Measurements from ENCODE around the gene EFNB1.

Gene EFNB1

GRCh38 chrX:68831405-68832100, 2.7 kb downstream of the EFNB1 start:
- Mint-ChIP-seq H3K27me3 (ENCODE audit: low read depth, poor library complexity) (peaks cover 3% of the 10 kb centered on the region), H3K27ac (peak overlapping the region; percentile 64), H3K9me3 (peaks cover 33% of the 10 kb centered on the region), H3K4me3 (peak overlapping the region; percentile 96), H3K36me3 (ENCODE audit: low read depth) (no peaks in the 10 kb centered on the region), H3K4me1 (peaks cover 59% of the 10 kb centered on the region)
- TF ChIP-seq, protein P1, sequence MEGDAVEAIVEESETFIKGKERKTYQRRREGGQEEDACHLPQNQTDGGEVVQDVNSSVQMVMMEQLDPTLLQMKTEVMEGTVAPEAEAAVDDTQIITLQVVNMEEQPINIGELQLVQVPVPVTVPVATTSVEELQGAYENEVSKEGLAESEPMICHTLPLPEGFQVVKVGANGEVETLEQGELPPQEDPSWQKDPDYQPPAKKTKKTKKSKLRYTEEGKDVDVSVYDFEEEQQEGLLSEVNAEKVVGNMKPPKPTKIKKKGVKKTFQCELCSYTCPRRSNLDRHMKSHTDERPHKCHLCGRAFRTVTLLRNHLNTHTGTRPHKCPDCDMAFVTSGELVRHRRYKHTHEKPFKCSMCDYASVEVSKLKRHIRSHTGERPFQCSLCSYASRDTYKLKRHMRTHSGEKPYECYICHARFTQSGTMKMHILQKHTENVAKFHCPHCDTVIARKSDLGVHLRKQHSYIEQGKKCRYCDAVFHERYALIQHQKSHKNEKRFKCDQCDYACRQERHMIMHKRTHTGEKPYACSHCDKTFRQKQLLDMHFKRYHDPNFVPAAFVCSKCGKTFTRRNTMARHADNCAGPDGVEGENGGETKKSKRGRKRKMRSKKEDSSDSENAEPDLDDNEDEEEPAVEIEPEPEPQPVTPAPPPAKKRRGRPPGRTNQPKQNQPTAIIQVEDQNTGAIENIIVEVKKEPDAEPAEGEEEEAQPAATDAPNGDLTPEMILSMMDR (IDR thresholded peaks at IDR 0.05), result no peak
- DNase-seq, result no peak

DNA sequence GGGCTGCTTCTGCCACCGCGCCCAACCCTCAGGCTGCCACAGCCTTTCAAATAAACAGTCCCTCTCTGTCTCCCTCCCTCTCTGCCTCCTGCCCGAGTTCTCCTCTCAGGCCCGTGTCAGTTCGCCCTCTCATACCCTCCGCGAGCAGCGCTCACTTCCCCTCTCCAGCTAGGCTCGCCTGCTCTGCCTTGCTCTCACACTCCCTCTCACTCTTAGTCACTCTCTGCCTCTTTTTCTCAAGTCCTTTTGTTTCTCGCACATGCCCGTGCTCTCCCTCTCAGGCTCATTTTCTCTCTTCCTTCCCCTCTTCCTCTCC, 3.2 kb downstream of the EFNB1 start:
- TF ChIP-seq, protein P1 (IDR thresholded peaks at IDR 0.05), result no peak
- DNase-seq, result no peak
- Mint-ChIP-seq H3K4me1 (peaks cover 59% of the 10 kb centered on the region), H3K36me3 (ENCODE audit: low read depth) (peaks cover 4% of the 10 kb centered on the region), H3K27me3 (ENCODE audit: low read depth, poor library complexity) (peaks cover 2% of the 10 kb centered on the region), H3K27ac (peak overlapping the region; percentile 87), H3K9me3 (peaks cover 34% of the 10 kb centered on the region), H3K4me3 (peak overlapping the region; percentile 96)

DNA sequence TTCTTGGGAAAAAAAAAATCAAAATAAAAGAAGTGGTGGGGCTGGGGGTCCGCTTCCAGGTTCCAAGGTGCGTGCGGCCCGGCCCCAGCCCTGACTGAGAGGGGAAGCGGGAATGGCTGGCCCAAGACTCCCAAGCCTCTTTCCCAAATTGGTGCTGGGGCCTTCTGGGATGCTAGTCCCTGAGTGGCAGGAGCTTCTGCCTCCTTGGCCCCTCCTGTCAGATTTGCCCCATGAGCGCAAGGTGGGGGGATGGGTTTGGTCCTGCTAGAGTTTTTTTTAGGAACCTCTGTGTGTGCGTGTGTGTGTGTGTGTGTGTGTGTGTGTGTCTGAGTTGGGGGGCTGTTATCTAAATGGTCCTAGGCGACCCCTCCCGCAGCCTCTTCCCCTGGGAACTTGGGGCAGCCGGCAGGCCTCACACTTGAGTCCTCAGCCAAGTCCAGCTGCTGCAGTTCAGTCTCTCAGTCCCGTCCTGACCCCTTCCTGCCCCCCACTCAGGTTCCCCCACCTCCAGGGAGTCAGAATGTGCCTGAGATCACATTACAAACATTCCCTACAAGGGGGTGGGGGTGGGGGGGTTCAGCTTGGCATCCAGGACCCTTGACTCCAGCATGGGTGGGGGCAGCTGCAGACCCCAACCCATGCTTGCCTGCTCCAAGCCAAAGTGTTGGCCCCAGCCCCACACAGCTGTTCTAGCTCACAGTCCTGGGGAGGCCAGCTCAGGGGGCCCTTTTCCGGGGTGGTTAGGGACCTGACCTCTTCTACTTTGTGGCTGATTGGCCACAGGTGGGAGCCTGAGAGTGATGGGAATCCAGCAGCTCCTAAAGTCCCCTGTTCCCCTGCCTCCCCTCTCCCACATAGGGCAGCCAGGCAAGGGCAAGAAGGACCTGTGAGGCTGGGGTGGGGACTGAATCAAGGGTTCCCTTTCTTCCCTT, 4.0 kb downstream of the EFNB1 start:
- H3K4me1 Mint-ChIP-seq, result peaks cover 61% of the 10 kb centered on the region
- DNase-seq, result no peak
- TF ChIP-seq, protein P1 (IDR thresholded peaks at IDR 0.05), result no peak
- H3K36me3 Mint-ChIP-seq (ENCODE audit: low read depth), result peaks cover 5% of the 10 kb centered on the region
- peaks cover 32% of the 10 kb centered on the region for H3K9me3 Mint-ChIP-seq
- peaks cover 2% of the 10 kb centered on the region for H3K27me3 Mint-ChIP-seq (ENCODE audit: low read depth, poor library complexity)
- H3K27ac Mint-ChIP-seq, result no peak overlapping the region
- peak overlapping the region; percentile 96 for H3K4me3 Mint-ChIP-seq

DNA sequence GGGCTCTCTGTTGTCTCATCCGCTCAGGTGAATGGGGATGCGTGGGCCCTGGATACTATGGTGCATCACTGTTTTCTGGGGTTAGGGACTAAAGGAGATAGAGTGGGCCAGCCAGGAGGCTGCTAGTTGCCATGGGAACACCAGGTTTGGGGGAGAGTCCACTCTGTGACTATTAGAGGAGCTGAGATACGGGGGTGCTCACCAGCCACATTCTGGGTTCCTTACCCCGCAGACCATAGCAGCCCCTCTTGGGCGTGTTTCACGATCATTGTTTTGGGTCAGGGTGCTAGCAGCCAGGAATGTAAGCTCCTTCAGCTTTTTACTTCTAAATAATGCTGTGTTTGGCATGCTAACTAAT, 4.6 kb downstream of the EFNB1 start:
- H3K4me1 Mint-ChIP-seq, result peaks cover 61% of the 10 kb centered on the region
- DNase-seq, result no peak
- TF ChIP-seq, protein P1 (IDR thresholded peaks at IDR 0.05), result no peak
- no peak overlapping the region for H3K27ac Mint-ChIP-seq
- peak overlapping the region; percentile 65 for H3K4me3 Mint-ChIP-seq
- peaks cover 30% of the 10 kb centered on the region for H3K9me3 Mint-ChIP-seq
- H3K36me3 Mint-ChIP-seq (ENCODE audit: low read depth), result peaks cover 6% of the 10 kb centered on the region
- H3K27me3 Mint-ChIP-seq (ENCODE audit: low read depth, poor library complexity), result peaks cover 2% of the 10 kb centered on the region

GRCh38 chrX:68833855-68834331, 5.1 kb downstream of the EFNB1 start:
- DNase-seq, result no peak
- Mint-ChIP-seq H3K9me3 (peaks cover 31% of the 10 kb centered on the region), H3K4me1 (peaks cover 62% of the 10 kb centered on the region), H3K27ac (no peak overlapping the region), H3K36me3 (ENCODE audit: low read depth) (peaks cover 10% of the 10 kb centered on the region), H3K27me3 (ENCODE audit: low read depth, poor library complexity) (peaks cover 2% of the 10 kb centered on the region), H3K4me3 (peak overlapping the region; percentile 65)
- TF ChIP-seq, protein P1 (IDR thresholded peaks at IDR 0.05), result no peak

Data from nephron progenitor cell (in vitro differentiated cells).